Endodermal cell (in vitro differentiated cells): ENCODE results near the gene DTYMK. TPM values are rescaled to one million over a fixed set of nuclear protein-coding genes. Genes with fewer than 3 reads are reported as not detected.
"Not testable (repeated sequence)": the region's sequence is repeated elsewhere in the genome, so short reads cannot be mapped to it uniquely, and the experiment has no call there.

Source experiments
- DNase-seq: peaks from one replicate; pipeline ENCODE4 v3.0.0-alpha.2; 2017
- H3K27ac ChIP-seq: 2 replicates; pipeline ENCODE4 v1.5.1; 2013; ENCODE audit warnings: mild to moderate bottlenecking, low read depth, low read length, moderate library complexity
- H3K27me3 ChIP-seq: 2 replicates; pipeline ENCODE4 v1.6.1; 2013; ENCODE audit warnings: mild to moderate bottlenecking, low read length, moderate library complexity; ENCODE audit not compliant: insufficient read depth, control insufficient read depth, poor library complexity, severe bottlenecking
- H3K36me3 ChIP-seq: 2 replicates; pipeline ENCODE4 v1.7.0; 2013; ENCODE audit warnings: mild to moderate bottlenecking, low read length, moderate library complexity; ENCODE audit not compliant: control insufficient read depth, insufficient read depth
- H3K4me1 ChIP-seq: one replicate; pipeline ENCODE4 v1.7.0; 2013; ENCODE audit warnings: low read length; ENCODE audit not compliant: control insufficient read depth, insufficient read depth
- H3K4me3 ChIP-seq: 2 replicates; pipeline ENCODE4 v1.5.1; 2013; ENCODE audit warnings: mild to moderate bottlenecking, low read length, moderate library complexity
- H3K9ac ChIP-seq: 2 replicates; pipeline ENCODE4 v1.6.1; 2013; ENCODE audit warnings: mild to moderate bottlenecking, low read length, moderate library complexity; ENCODE audit not compliant: poor library complexity, severe bottlenecking; ENCODE audit errors: extremely low read depth
- H3K9me3 ChIP-seq: 2 replicates; pipeline ENCODE4 v1.6.1; 2013; ENCODE audit warnings: mild to moderate bottlenecking, low read length, moderate library complexity; ENCODE audit not compliant: control insufficient read depth
- H3K27ac Mint-ChIP-seq: 2 replicates; pipeline ENCODE4 v1.8.0; 2020; ENCODE audit warnings: mixed read lengths
- H3K27me3 Mint-ChIP-seq: 2 replicates; pipeline ENCODE4 v1.8.0; 2021; ENCODE audit warnings: mild to moderate bottlenecking, mixed read lengths; ENCODE audit not compliant: insufficient read depth
- H3K36me3 Mint-ChIP-seq: 2 replicates; pipeline ENCODE4 v1.8.0; 2020; ENCODE audit warnings: low read depth, mixed read lengths
- H3K4me1 Mint-ChIP-seq: 2 replicates; pipeline ENCODE4 v1.8.0; 2020; ENCODE audit warnings: mixed read lengths
- H3K4me3 Mint-ChIP-seq: 2 replicates; pipeline ENCODE4 v1.8.0; 2020; ENCODE audit warnings: mild to moderate bottlenecking, moderate library complexity, mixed read lengths
- H3K9me3 Mint-ChIP-seq: 2 replicates; pipeline ENCODE4 v1.8.0; 2020; ENCODE audit warnings: mild to moderate bottlenecking, mixed read lengths
- WGBS, 2 experiments: methylation state at CpG; one replicate each; pipeline versions ENCODE4 v1.1.5 to v1.1.7; 2013; ENCODE audit warnings: missing lambda C conversion rate in 2 of 2, mixed read lengths in 1 of 2; ENCODE audit not compliant: insufficient coverage in 1 of 2, insufficient read length in 1 of 2; 5-methylcytosine and 5-hydroxymethylcytosine counted together
- total RNA-seq, 2 donors: library from RNA; stranded (reverse); fragmentation: NEBNext Ultra II Directional in 1 of 2; extraction: Animal tissue kit (Norgen Biotek cat#: 25700) in 1 of 2; gene quantifications; 2 replicates in 1 of 2; 3 replicates in 1 of 2; pipeline ENCODE4 v1.2.1, GENCODE V29; 2021
- TF ChIP-seq, protein P1 (sequence below): fragments of 200-600 bp; sonication (generic); conservative IDR thresholded peaks from 2 replicates; pipeline ENCODE4 v1.5.0; 2021; ENCODE audit warnings: antibody characterized with exemption, mild to moderate bottlenecking

DTYMK gene
- total RNA-seq, 2 donors from 2014 or later: 60.9 to 62.4 TPM

- H3K27me3 Mint-ChIP-seq, H3K4me3 ChIP-seq, H3K9me3 Mint-ChIP-seq, H3K4me1 Mint-ChIP-seq, H3K9me3 ChIP-seq, H3K9ac ChIP-seq, H3K36me3 ChIP-seq, H3K27ac Mint-ChIP-seq, H3K4me3 Mint-ChIP-seq, H3K4me1 ChIP-seq, H3K27ac ChIP-seq, H3K27me3 ChIP-seq: not testable (repeated sequence)
- H3K36me3 Mint-ChIP-seq: peaks cover 13% of the 10 kb centered on the region
- TF ChIP-seq, protein P1, sequence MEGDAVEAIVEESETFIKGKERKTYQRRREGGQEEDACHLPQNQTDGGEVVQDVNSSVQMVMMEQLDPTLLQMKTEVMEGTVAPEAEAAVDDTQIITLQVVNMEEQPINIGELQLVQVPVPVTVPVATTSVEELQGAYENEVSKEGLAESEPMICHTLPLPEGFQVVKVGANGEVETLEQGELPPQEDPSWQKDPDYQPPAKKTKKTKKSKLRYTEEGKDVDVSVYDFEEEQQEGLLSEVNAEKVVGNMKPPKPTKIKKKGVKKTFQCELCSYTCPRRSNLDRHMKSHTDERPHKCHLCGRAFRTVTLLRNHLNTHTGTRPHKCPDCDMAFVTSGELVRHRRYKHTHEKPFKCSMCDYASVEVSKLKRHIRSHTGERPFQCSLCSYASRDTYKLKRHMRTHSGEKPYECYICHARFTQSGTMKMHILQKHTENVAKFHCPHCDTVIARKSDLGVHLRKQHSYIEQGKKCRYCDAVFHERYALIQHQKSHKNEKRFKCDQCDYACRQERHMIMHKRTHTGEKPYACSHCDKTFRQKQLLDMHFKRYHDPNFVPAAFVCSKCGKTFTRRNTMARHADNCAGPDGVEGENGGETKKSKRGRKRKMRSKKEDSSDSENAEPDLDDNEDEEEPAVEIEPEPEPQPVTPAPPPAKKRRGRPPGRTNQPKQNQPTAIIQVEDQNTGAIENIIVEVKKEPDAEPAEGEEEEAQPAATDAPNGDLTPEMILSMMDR: peak; percentile 77
- WGBS, 2 experiments: 51 to 75% methylated on average over 8 to 18 of the region's 26 CpGs
- peak; percentile 83 for DNase-seq
These were observed 46.0 kb upstream of the DTYMK start for GRCh38 chr2:241732513-241733186.

- no peaks in the 10 kb centered on the region for H3K4me1 Mint-ChIP-seq
- H3K27ac ChIP-seq: no peak overlapping the region
- no peak overlapping the region for H3K27ac Mint-ChIP-seq
- peaks cover 9% of the 10 kb centered on the region for H3K27me3 Mint-ChIP-seq
- no peak overlapping the region for H3K4me3 ChIP-seq
- H3K9me3 ChIP-seq: no peaks in the 10 kb centered on the region
- H3K9me3 Mint-ChIP-seq: no peaks in the 10 kb centered on the region
- no peak overlapping the region for H3K9ac ChIP-seq
- H3K4me3 Mint-ChIP-seq: no peak overlapping the region
- 88 to 94% methylated on average over 10 to 12 of the region's 12 CpGs for whole genome bisulfite sequencing, 2 experiments
- no peak for DNase-seq
- no peaks in the 10 kb centered on the region for H3K36me3 ChIP-seq
- H3K27me3 ChIP-seq: no peaks in the 10 kb centered on the region
- peaks cover 23% of the 10 kb centered on the region for H3K36me3 Mint-ChIP-seq
- no peaks in the 10 kb centered on the region for H3K4me1 ChIP-seq
- TF ChIP-seq, protein P1: no peak
These were observed 44.2 kb upstream of the DTYMK start for GRCh38 chr2:241730671-241731293.

DNA sequence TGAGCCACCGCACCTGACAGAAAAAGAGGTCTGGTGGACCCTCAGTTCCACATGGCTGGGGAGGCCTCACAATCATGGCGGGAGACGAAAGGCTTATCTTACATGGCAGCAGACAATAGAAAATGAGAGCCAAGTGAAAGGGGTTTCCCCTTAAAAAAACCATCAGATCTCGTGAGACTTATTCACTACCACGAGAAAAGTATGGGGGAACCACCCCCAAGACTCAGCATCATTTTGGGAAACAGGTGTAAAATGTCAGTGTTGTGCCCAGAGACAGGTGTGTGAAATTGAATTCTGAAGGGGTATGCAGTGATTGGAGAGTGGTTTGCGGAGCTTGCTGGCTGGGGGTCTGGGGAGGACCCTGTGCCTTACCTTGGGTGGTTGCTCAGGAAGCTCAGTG, 43.3 kb upstream of the DTYMK start:
- H3K4me1 Mint-ChIP-seq: no peaks in the 10 kb centered on the region
- H3K9me3 Mint-ChIP-seq: no peaks in the 10 kb centered on the region
- Histone ChIP-seq H3K36me3 (no peaks in the 10 kb centered on the region), H3K27ac (no peak overlapping the region), H3K4me1 (no peaks in the 10 kb centered on the region), H3K27me3 (no peaks in the 10 kb centered on the region), H3K9ac (no peak overlapping the region), H3K9me3 (no peaks in the 10 kb centered on the region), H3K4me3 (no peak overlapping the region)
- WGBS, 2 experiments: 96 to 100% methylated on average over 5 to 6 of the region's 6 CpGs
- H3K27me3 Mint-ChIP-seq: peaks cover 9% of the 10 kb centered on the region
- TF ChIP-seq, protein P1: no peak
- no peak overlapping the region for H3K4me3 Mint-ChIP-seq
- no peak overlapping the region for H3K27ac Mint-ChIP-seq
- DNase-seq: no peak
- H3K36me3 Mint-ChIP-seq: peaks cover 25% of the 10 kb centered on the region
